ENCODE data around the gene PCK1. TPM values are rescaled to one million over a fixed set of nuclear protein-coding genes. Genes with fewer than 3 reads are reported as not detected.

Gene PCK1
- total RNA-seq, 2 experiments from 2014 or later, result not detected

- peaks cover 14% of the 10 kb centered on the region for H3K27me3 Mint-ChIP-seq
- H3K27ac Mint-ChIP-seq, result no peak overlapping the region
- H3K4me1 Mint-ChIP-seq, result peaks cover 13% of the 10 kb centered on the region
- CTCF ChIA-PET, result no interaction called here
- no peaks in the 10 kb centered on the region for H3K9me3 Mint-ChIP-seq
- no peak for DNase-seq
- H3K36me3 Mint-ChIP-seq (ENCODE audit: low read depth), result no peaks in the 10 kb centered on the region
- POLR2A ChIA-PET, result no interaction called here
- no peak overlapping the region for H3K4me3 Mint-ChIP-seq
These were observed 33.2 kb upstream of the PCK1 start for GRCh38 chr20:57527728-57528127.

- ChIA-PET POLR2A (no interaction called here), CTCF (no interaction called here)
These were observed 32.8 kb upstream of the PCK1 start for GRCh38 chr20:57528148-57528547.

GRCh38 chr20:57529160-57529585, 31.7 kb upstream of the PCK1 start:
- Mint-ChIP-seq H3K9me3 (no peaks in the 10 kb centered on the region), H3K27ac (no peak overlapping the region), H3K36me3 (ENCODE audit: low read depth) (no peaks in the 10 kb centered on the region), H3K27me3 (peaks cover 21% of the 10 kb centered on the region), H3K4me1 (no peaks in the 10 kb centered on the region), H3K4me3 (no peak overlapping the region)
- ChIA-PET POLR2A (interaction anchor here (0.6 kb wide), 1 partner anchor 247 kb away, joined by 3 read pairs; no protein-coding TSS in a partner anchor), CTCF (no interaction called here)
- no peak for DNase-seq

More at GRCh38 chr20:57528148-57528547, 32.8 kb upstream of the PCK1 start:
- no peaks in the 10 kb centered on the region for H3K36me3 Mint-ChIP-seq (ENCODE audit: low read depth)
- H3K27ac Mint-ChIP-seq, result no peak overlapping the region
- no peak overlapping the region for H3K4me3 Mint-ChIP-seq
- peaks cover 16% of the 10 kb centered on the region for H3K27me3 Mint-ChIP-seq
- peaks cover 8% of the 10 kb centered on the region for H3K4me1 Mint-ChIP-seq
- DNase-seq, result no peak
- H3K9me3 Mint-ChIP-seq, result no peaks in the 10 kb centered on the region

- no peaks in the 10 kb centered on the region for H3K9me3 Mint-ChIP-seq
- no peaks in the 10 kb centered on the region for H3K4me1 Mint-ChIP-seq
- no peak for DNase-seq
- no peaks in the 10 kb centered on the region for H3K36me3 Mint-ChIP-seq (ENCODE audit: low read depth)
- ChIA-PET CTCF (no interaction called here), POLR2A (interaction anchor here (0.6 kb wide), 1 partner anchor 246 kb away, joined by 3 read pairs; no protein-coding TSS in a partner anchor)
- no peak overlapping the region for H3K27ac Mint-ChIP-seq
- H3K4me3 Mint-ChIP-seq, result no peak overlapping the region
- peaks cover 23% of the 10 kb centered on the region for H3K27me3 Mint-ChIP-seq
These were observed 31.1 kb upstream of the PCK1 start for GRCh38 chr20:57529810-57530209.

GRCh38 chr20:57530327-57530981, 30.5 kb upstream of the PCK1 start:
- POLR2A ChIA-PET, result no interaction called here
- no peaks in the 10 kb centered on the region for H3K36me3 Mint-ChIP-seq (ENCODE audit: low read depth)
- H3K9me3 Mint-ChIP-seq, result no peaks in the 10 kb centered on the region
- CTCF ChIA-PET, result no interaction called here
- H3K4me1 Mint-ChIP-seq, result no peaks in the 10 kb centered on the region
- H3K27me3 Mint-ChIP-seq, result peaks cover 23% of the 10 kb centered on the region
- H3K4me3 Mint-ChIP-seq, result no peak overlapping the region
- DNase-seq, result no peak
- no peak overlapping the region for H3K27ac Mint-ChIP-seq

GRCh38 chr20:57532104-57532503, 28.8 kb upstream of the PCK1 start:
- Mint-ChIP-seq H3K4me1 (no peaks in the 10 kb centered on the region), H3K4me3 (no peak overlapping the region), H3K9me3 (no peaks in the 10 kb centered on the region), H3K27ac (no peak overlapping the region), H3K27me3 (peaks cover 35% of the 10 kb centered on the region), H3K36me3 (ENCODE audit: low read depth) (no peaks in the 10 kb centered on the region)
- ChIA-PET POLR2A (no interaction called here), CTCF (interaction anchor here (0.8 kb wide), 1 partner anchor 89 kb away, joined by 4 read pairs; no protein-coding TSS in a partner anchor)
- no peak for DNase-seq

- Mint-ChIP-seq H3K27me3 (peaks cover 38% of the 10 kb centered on the region), H3K27ac (no peak overlapping the region), H3K36me3 (ENCODE audit: low read depth) (no peaks in the 10 kb centered on the region), H3K4me3 (no peak overlapping the region), H3K9me3 (no peaks in the 10 kb centered on the region), H3K4me1 (no peaks in the 10 kb centered on the region)
- ChIA-PET CTCF (interaction anchor here (1.0 kb wide), 1 partner anchor 62 kb away, joined by 3 read pairs; no protein-coding TSS in a partner anchor), POLR2A (no interaction called here)
- no peak for DNase-seq
These were observed 25.6 kb upstream of the PCK1 start for GRCh38 chr20:57535297-57535696.

GRCh38 chr20:57536120-57536708, 24.7 kb upstream of the PCK1 start:
- ChIA-PET POLR2A (no interaction called here), CTCF (no interaction called here)
- peaks cover 36% of the 10 kb centered on the region for H3K27me3 Mint-ChIP-seq
- no peak overlapping the region for H3K27ac Mint-ChIP-seq
- no peaks in the 10 kb centered on the region for H3K36me3 Mint-ChIP-seq (ENCODE audit: low read depth)
- no peaks in the 10 kb centered on the region for H3K9me3 Mint-ChIP-seq
- H3K4me1 Mint-ChIP-seq, result no peaks in the 10 kb centered on the region
- no peak overlapping the region for H3K4me3 Mint-ChIP-seq
- no peak for DNase-seq

GRCh38 chr20:57536771-57537724, 23.9 kb upstream of the PCK1 start:
- ChIA-PET CTCF (no interaction called here), POLR2A (no interaction called here)
- Mint-ChIP-seq H3K9me3 (no peaks in the 10 kb centered on the region), H3K27me3 (peaks cover 35% of the 10 kb centered on the region), H3K4me3 (no peak overlapping the region), H3K4me1 (no peaks in the 10 kb centered on the region), H3K27ac (no peak overlapping the region), H3K36me3 (ENCODE audit: low read depth) (no peaks in the 10 kb centered on the region)
- no peak for DNase-seq

- no peak overlapping the region for H3K27ac Mint-ChIP-seq
- no peak overlapping the region for H3K4me3 Mint-ChIP-seq
- CTCF ChIA-PET, result interaction anchor here (0.7 kb wide), 1 partner anchor 171 kb away, joined by 3 read pairs; no protein-coding TSS in a partner anchor
- DNase-seq, result no peak
- POLR2A ChIA-PET, result no interaction called here
- no peaks in the 10 kb centered on the region for H3K4me1 Mint-ChIP-seq
- no peaks in the 10 kb centered on the region for H3K9me3 Mint-ChIP-seq
- H3K27me3 Mint-ChIP-seq, result peaks cover 31% of the 10 kb centered on the region
- no peaks in the 10 kb centered on the region for H3K36me3 Mint-ChIP-seq (ENCODE audit: low read depth)
These were observed 23.1 kb upstream of the PCK1 start for GRCh38 chr20:57537822-57538221.

- Mint-ChIP-seq H3K9me3 (no peaks in the 10 kb centered on the region), H3K36me3 (ENCODE audit: low read depth) (no peaks in the 10 kb centered on the region), H3K4me1 (no peaks in the 10 kb centered on the region), H3K4me3 (no peak overlapping the region), H3K27ac (no peak overlapping the region), H3K27me3 (peaks cover 30% of the 10 kb centered on the region)
- DNase-seq, result no peak
- ChIA-PET POLR2A (no interaction called here), CTCF (no interaction called here)
These were observed 21.0 kb upstream of the PCK1 start for GRCh38 chr20:57539889-57540288.

- Mint-ChIP-seq H3K27me3 (peaks cover 33% of the 10 kb centered on the region), H3K9me3 (no peaks in the 10 kb centered on the region), H3K36me3 (ENCODE audit: low read depth) (no peaks in the 10 kb centered on the region), H3K4me1 (no peaks in the 10 kb centered on the region), H3K27ac (no peak overlapping the region), H3K4me3 (no peak overlapping the region)
- DNase-seq, result no peak
- POLR2A ChIA-PET, result no interaction called here
- CTCF ChIA-PET, result no interaction called here
These were observed 19.9 kb upstream of the PCK1 start for GRCh38 chr20:57540890-57541580.

GRCh38 chr20:57543754-57544153, 17.2 kb upstream of the PCK1 start:
- ChIA-PET POLR2A (no interaction called here), CTCF (no interaction called here)
- Mint-ChIP-seq H3K27me3 (peaks cover 19% of the 10 kb centered on the region), H3K9me3 (no peaks in the 10 kb centered on the region), H3K36me3 (ENCODE audit: low read depth) (no peaks in the 10 kb centered on the region), H3K4me3 (no peak overlapping the region), H3K27ac (no peak overlapping the region), H3K4me1 (no peaks in the 10 kb centered on the region)
- no peak for DNase-seq
